Myocyte (in vitro differentiated cells): ENCODE data around the gene KIF5B. TPM values are rescaled to one million over a fixed set of nuclear protein-coding genes. Genes with fewer than 3 reads are reported as not detected.

Experiments
- DNase-seq: peaks from one replicate; pipeline ENCODE4 v3.0.0-alpha.2; 2012; ENCODE audit warnings: low read depth
- total RNA-seq: library from RNA; depleted of rRNA; stranded (reverse); fragments of >200 nt; gene quantifications from 2 replicates; pipeline ENCODE4 v1.2.3, GENCODE V29; 2014

Gene KIF5B
- total RNA-seq, 1 donor from 2014 or later, result 456 TPM

GRCh38 chr10:31962826-31963588 lies 93.2 kb downstream of the KIF5B start:
- DNase-seq, result no peak

GRCh38 chr10:31961277-31962074 lies 94.7 kb downstream of the KIF5B start:
- DNase-seq, result peak; percentile 57

GRCh38 chr10:31959461-31960173 lies 96.6 kb downstream of the KIF5B start:
- no peak for DNase-seq

Other genes with a start within 250 kb of the KIF5B start
- 81.9 and 82.2 TPM in 2 replicates for gene ARHGAP12, start 127.6 kb downstream of the KIF5B start, total RNA-seq